ENCODE measurements around the gene TBC1D10A.

TBC1D10A gene

DNA sequence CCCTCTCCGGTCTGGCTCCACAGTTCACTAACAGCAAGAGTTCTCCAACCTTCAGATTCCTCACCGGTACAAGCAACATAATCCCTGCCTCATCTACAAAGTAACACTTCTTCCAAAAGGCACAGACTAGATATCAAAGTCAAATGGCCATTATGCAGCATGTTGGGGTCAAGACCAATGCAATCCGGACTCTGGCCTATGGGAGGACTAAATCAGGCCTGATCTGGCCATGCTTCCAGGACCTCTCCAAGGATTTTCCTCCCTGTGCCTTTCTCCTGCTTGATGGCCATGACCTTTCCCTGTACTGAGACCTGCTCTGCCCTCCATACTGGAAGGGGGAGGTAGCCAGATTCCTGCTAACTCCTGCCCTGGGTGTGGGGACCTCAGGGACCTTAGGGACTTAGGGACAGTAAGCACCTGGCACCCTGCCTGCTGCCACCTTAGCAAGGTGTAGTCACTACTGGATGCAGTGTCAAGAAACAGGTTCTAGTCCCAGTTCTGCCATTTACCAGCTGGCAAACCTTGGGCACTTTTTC is 6.7 kb downstream of the TBC1D10A start:
- DNase-seq (ENCODE audit: insufficient read length, low spot score) (no peak), FAIRE-seq (no peak)
- TF ChIP-seq, protein P1, sequence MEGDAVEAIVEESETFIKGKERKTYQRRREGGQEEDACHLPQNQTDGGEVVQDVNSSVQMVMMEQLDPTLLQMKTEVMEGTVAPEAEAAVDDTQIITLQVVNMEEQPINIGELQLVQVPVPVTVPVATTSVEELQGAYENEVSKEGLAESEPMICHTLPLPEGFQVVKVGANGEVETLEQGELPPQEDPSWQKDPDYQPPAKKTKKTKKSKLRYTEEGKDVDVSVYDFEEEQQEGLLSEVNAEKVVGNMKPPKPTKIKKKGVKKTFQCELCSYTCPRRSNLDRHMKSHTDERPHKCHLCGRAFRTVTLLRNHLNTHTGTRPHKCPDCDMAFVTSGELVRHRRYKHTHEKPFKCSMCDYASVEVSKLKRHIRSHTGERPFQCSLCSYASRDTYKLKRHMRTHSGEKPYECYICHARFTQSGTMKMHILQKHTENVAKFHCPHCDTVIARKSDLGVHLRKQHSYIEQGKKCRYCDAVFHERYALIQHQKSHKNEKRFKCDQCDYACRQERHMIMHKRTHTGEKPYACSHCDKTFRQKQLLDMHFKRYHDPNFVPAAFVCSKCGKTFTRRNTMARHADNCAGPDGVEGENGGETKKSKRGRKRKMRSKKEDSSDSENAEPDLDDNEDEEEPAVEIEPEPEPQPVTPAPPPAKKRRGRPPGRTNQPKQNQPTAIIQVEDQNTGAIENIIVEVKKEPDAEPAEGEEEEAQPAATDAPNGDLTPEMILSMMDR (IDR thresholded peaks at IDR 0.05; ENCODE audit: insufficient read depth, missing control alignments) = no peak

DNA sequence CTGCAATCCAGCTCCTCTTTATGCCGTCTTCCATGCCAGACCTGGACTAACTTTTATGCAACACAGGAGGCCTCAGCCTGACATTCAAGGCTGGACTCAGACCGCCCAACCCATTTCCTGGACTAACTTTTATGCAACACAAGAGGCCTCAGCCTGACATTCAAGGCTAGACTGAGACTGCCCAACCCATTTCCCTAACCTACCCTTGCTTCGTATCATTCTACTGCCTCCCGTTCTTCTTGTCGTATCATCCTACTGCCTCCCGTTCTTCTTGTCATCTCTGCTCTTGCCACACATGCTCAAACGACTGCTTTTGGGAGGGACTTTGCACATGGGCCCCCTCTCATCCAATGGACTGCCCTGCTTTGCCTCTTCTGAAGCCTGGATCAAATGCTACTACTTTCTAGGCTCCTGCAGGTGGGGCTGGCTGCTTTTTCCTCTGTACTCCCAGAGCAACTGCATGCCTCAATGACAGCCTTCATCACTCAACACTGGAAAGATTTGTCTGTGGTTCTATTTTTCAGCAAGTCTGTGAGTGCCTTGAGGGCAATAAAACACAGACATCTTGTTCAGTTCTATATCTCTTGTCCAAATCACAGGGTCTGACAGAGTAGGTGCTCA is 7.8 kb downstream of the TBC1D10A start:
- DNase-seq (ENCODE audit: insufficient read length, low spot score) = no peak
- no peak for FAIRE-seq
- TF ChIP-seq, protein P1 (IDR thresholded peaks at IDR 0.05; ENCODE audit: insufficient read depth, missing control alignments) = no peak

DNA sequence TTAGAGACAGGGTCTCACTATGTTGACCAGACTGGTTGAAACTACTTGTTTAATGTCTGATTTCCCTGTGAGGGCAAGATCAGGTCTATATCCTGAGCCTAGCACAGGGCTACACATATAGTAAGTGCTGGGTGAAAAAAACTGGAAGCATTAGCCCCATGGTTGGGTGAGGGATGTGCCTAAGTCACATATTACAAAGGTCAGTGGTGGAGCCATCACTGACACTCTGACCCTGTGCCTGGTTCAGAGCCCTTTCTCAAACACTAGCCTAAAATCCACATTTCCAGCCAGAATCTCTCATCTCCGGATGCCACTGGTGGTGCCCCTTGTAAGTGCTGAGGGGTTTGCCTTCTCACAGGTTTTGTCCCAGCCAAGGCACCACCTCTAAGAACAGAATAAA is 9.0 kb downstream of the TBC1D10A start:
- TF ChIP-seq, protein P1 (IDR thresholded peaks at IDR 0.05; ENCODE audit: insufficient read depth, missing control alignments) = no peak
- FAIRE-seq (no peak), DNase-seq (ENCODE audit: insufficient read length, low spot score) (no peak)

DNA sequence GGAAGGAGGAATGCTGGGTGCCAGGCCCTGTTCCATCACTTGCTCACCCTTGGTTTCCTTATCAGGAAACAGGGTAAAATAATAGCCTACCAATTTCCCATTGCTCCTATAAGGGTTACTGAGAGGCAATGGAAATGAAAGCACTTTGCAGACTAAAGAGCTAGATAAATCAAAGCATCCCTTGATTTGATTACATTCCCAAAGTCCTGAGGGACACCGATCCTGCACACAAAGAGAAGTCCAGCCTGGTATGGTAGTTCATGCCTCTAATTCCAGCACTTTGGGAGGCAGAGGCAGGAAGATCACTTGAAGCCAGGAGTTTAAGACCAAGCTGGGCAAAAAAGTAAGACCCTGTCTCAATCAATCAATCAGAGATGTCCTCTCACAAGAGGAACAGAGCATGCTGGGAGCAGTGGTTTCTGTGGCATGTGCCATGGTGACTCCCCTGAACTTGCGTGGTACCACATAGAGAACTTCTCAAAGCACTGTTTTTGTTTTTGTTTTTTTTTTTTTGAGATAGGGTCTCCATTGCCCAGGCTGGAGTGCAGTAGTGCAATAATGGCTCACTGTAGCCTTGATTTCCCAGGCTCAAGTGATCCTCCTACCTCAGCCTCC is 10.7 kb downstream of the TBC1D10A start:
- DNase-seq (ENCODE audit: insufficient read length, low spot score) (no peak), FAIRE-seq (no peak)
- TF ChIP-seq, protein P1 (IDR thresholded peaks at IDR 0.05; ENCODE audit: insufficient read depth, missing control alignments) = no peak

DNA sequence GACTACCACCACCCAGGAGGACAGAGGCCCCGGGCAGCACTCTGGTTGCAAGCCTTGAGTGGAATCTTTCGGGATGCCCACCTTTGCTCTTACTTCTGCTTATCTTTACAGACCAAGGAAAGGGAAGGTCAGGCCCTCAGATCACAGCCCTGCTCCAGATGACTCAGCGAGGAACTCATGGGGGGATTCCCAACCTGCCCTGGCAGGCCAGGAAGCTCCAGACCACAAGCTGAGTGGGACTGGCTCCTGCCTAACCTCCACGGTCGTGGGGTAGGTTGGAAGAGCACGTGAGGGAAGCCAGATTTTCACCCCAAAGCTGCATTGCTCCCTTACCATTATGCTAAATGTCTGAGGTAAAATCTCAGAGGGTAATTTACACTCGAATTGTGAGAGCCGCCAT is 11.8 kb downstream of the TBC1D10A start:
- DNase-seq (ENCODE audit: insufficient read length, low spot score) (no peak), FAIRE-seq (no peak)
- TF ChIP-seq, protein P1 (IDR thresholded peaks at IDR 0.05; ENCODE audit: insufficient read depth, missing control alignments) = no peak

DNA sequence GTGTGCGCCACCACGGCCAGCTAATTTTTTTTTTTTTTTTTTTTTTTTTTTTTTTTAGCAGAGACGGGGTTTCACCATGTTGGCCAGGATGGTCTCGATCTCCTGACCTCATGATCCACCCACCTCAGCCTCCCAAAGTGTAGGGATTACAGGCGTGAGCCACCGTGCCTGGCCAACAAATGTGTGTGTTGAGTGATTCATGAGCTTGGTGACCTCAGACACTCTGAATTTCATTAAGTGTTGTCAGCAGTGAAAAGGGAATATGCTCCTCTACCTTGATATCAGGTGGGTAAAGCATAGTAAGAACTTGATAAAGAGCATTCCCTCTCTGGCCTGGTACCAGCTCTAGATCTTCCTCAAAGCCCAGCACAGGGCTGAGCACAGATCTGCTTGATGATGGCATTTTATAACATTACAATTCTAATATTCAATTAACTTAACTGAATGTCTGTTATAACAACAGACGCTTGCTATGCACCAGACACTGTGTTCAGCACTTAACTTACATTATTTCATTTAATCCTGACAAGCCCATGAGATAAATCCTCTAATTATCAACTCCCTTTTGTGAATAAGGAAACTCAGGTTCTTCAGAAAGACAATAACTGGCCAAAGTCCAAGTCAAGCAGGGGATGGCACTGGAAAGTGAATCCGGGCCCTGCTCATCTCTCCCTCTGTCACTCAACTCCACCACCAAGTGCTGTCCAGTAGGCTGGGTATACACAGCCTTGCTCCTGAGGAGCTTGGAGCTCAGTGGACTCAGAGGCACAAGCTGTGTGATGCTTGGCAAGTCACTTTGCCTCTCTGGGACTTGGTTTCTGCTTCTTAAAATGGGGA is 13.0 kb downstream of the TBC1D10A start:
- DNase-seq (ENCODE audit: insufficient read length, low spot score) (no peak), FAIRE-seq (no peak)
- TF ChIP-seq, protein P1 (IDR thresholded peaks at IDR 0.05; ENCODE audit: insufficient read depth, missing control alignments) = no peak

Data from D721Med (cell line).